Right lobe of liver (tissue), 6 donors: ENCODE results near the gene AMACR. TPM values are rescaled to one million over a fixed set of nuclear protein-coding genes. Genes with fewer than 3 reads are reported as not detected.

Experiments
- ATAC-seq, 4 donors: fragments of 200-7000 bp; cut with Tn5 transposase; one replicate each; pipeline ENCODE4 v1.9.1; 2020; ENCODE audit warnings: mild to moderate bottlenecking in 4 of 4, moderate library complexity in 4 of 4
- DNase-seq, 3 donors: peaks; one replicate each; pipeline ENCODE4 v3.0.0-alpha.2; 2020
- H3K27ac ChIP-seq, 3 donors: fragments of 200-600 bp; one replicate each; pipeline ENCODE4 v1.8.0; 2022
- H3K27me3 ChIP-seq, 2 donors: fragments of 200-600 bp; one replicate each; pipeline ENCODE4 v1.8.0; 2022
- H3K36me3 ChIP-seq, 4 donors: fragments of 200-600 bp; sonication (generic) in 1 of 4; one replicate each; pipeline versions ENCODE4 v1.5.1 to v1.8.0; 2017 to 2022; ENCODE audit warnings: control low read depth in 1 of 4
- H3K4me1 ChIP-seq, 4 donors: fragments of 200-600 bp; sonication (generic) in 1 of 4; one replicate each; pipeline versions ENCODE4 v1.5.1 to v1.8.0; 2017 to 2022; ENCODE audit warnings: control low read depth in 1 of 4
- H3K4me3 ChIP-seq, 3 donors: fragments of 200-600 bp; one replicate each; pipeline ENCODE4 v1.8.0; 2022
- H3K9me3 ChIP-seq, 4 donors: fragments of 200-600 bp; sonication (generic) in 1 of 4; one replicate each; pipeline versions ENCODE4 v1.5.1 to v1.8.0; 2017 to 2022; ENCODE audit warnings: control low read depth in 1 of 4
- POLR2A ChIP-seq: fragments of 450-650 bp; IDR thresholded peaks from one replicate; pipeline ENCODE4 v1.6.1; 2017; ENCODE audit warnings: antibody characterized with exemption, mild to moderate bottlenecking
- WGBS: methylation state at CpG from one replicate; pipeline ENCODE4 v1.1.6; 2018; ENCODE audit warnings: low coverage, low lambda C conversion rate; ENCODE audit not compliant: insufficient coverage; ENCODE audit errors: missing lambda C conversion rate; 5-methylcytosine and 5-hydroxymethylcytosine counted together
- intact Hi-C, 2 donors: fragments of 100-400 bp; cut with DNase I; formaldehyde crosslinking; loops; one replicate each; pipeline versions ENCODE4 v1.11.2 to v1.14.1; 2022
- total RNA-seq, 6 experiments: library from RNA; depleted of rRNA in 2 of 6; stranded (reverse); fragments of >200 nt in 2 of 6; fragmentation: NEBNext Ultra II Directional in 3 of 6; extraction: Animal tissue kit (Norgen Biotek cat#: 25700) in 3 of 6; gene quantifications; one replicate each; pipeline versions ENCODE4 v1.1.0 to v1.2.4, GENCODE V29; 2016 to 2023
- TF ChIP-seq, protein P1 (sequence below), 4 donors: fragments of 200-600 bp in 3 of 4; fragments of 450-650 bp in 1 of 4; IDR thresholded peaks; one replicate each; pipeline versions ENCODE4 v1.5.1 to v1.8.0; 2016 to 2022; ENCODE audit warnings: antibody characterized with exemption in 4 of 4, mild to moderate bottlenecking in 2 of 4
- donor health status: DM: no; HTN: yes; CAD: no.
- donor health status: DM: no; HTN: no; CAD: no.
- donor health status: DM: no; HTN: no; CAD: no.
- donor health status: DM: no; HTN: yes; CAD: no.
- donor health status: DM: no; HTN: yes; CAD: no.

Gene AMACR
- total RNA-seq, 6 experiments from 2014 or later, result 28.7 to 62.4 (median 41.9) TPM

- DNase-seq (no peak), ATAC-seq (peak in 3 of 4 donors; percentile 10 to 38 (median 10))
- Histone ChIP-seq H3K27me3 (no peaks in the 10 kb centered on the region), H3K36me3 (no peaks in the 10 kb centered on the region), H3K4me3 (no peak overlapping the region), H3K4me1 (peaks cover 0 to 43% (median 20%) of the 10 kb centered on the region in 4 donors), H3K9me3 (no peaks in the 10 kb centered on the region), H3K27ac (peak overlapping the region in 1 of 3 donors; percentile 42)
- TF ChIP-seq, protein P1, sequence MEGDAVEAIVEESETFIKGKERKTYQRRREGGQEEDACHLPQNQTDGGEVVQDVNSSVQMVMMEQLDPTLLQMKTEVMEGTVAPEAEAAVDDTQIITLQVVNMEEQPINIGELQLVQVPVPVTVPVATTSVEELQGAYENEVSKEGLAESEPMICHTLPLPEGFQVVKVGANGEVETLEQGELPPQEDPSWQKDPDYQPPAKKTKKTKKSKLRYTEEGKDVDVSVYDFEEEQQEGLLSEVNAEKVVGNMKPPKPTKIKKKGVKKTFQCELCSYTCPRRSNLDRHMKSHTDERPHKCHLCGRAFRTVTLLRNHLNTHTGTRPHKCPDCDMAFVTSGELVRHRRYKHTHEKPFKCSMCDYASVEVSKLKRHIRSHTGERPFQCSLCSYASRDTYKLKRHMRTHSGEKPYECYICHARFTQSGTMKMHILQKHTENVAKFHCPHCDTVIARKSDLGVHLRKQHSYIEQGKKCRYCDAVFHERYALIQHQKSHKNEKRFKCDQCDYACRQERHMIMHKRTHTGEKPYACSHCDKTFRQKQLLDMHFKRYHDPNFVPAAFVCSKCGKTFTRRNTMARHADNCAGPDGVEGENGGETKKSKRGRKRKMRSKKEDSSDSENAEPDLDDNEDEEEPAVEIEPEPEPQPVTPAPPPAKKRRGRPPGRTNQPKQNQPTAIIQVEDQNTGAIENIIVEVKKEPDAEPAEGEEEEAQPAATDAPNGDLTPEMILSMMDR (IDR thresholded peaks at IDR 0.05), result no peak
- no peak for TF ChIP-seq POLR2A
- intact Hi-C loops, result no loop called here
- 36% methylated on average over 1 of the region's 1 CpG for WGBS
These were observed 22.2 kb upstream of the AMACR start for GRCh38 chr5:34030048-34030447.

GRCh38 chr5:34028349-34028748 is 20.5 kb upstream of the AMACR start:
- H3K9me3 ChIP-seq, result no peaks in the 10 kb centered on the region
- no peaks in the 10 kb centered on the region for H3K36me3 ChIP-seq
- no peak overlapping the region for H3K4me3 ChIP-seq
- peaks cover 0 to 30% (median 13%) of the 10 kb centered on the region in 4 donors for H3K4me1 ChIP-seq
- TF ChIP-seq, protein P1 (IDR thresholded peaks at IDR 0.05), result no peak
- no peak for TF ChIP-seq POLR2A
- no peak overlapping the region for H3K27ac ChIP-seq
- intact Hi-C loops, result no loop called here
- H3K27me3 ChIP-seq, result no peaks in the 10 kb centered on the region
- ATAC-seq, result no peak
- 87% methylated on average over 3 of the region's 3 CpGs for WGBS
- no peak for DNase-seq

DNA sequence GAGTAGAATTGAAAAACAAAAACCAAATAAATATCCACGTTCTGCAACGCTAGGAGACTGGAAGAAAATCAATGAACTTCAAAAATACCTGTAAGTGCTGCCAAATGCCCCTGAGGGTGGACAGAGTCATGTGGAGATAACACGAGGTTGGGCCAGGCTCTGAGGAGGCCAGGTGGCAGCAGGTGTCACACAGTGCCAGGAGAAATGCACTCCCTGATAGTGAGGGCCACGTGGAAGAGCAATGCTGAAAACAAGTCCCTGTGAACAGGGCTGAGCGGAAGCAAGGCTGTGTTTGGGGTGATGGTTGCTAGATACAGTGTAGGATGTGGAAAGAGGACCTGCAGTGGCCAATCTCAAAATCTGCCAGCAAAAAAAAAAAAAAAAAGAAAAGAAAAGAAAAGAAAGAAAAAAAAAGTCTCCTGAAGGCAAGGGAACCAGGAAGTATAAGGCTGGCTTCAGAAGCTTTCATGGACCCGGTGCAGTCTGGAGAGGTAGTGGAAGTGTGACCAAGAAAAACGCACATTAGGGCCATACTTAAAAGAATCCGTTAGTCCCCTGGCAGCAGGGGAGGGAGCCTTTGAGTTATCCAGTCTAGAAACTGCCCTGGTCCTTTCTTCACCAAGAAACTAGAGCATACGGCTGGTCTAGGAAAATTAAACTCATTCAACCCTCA is 18.4 kb upstream of the AMACR start:
- no peaks in the 10 kb centered on the region for H3K27me3 ChIP-seq
- DNase-seq (peak; percentile 75 to 91 (median 89)), ATAC-seq (peak; percentile 93 to 99 (median 98))
- 37% methylated on average over 9 of the region's 9 CpGs for WGBS
- H3K36me3 ChIP-seq, result no peaks in the 10 kb centered on the region
- no peak overlapping the region for H3K4me3 ChIP-seq
- no peak for TF ChIP-seq POLR2A
- TF ChIP-seq, protein P1 (IDR thresholded peaks at IDR 0.05), result no peak
- peak overlapping the region in 2 of 3 donors; percentile 58 to 65 for H3K27ac ChIP-seq
- peaks cover 0 to 42% (median 18%) of the 10 kb centered on the region in 4 donors for H3K4me1 ChIP-seq
- intact Hi-C loops, result no loop called here
- H3K9me3 ChIP-seq, result no peaks in the 10 kb centered on the region

- WGBS, result 12% methylated on average over 2 of the region's 2 CpGs
- intact Hi-C loops, result no loop called here
These were observed 14.4 kb upstream of the AMACR start for GRCh38 chr5:34022121-34022705.

More at GRCh38 chr5:34022121-34022705, 14.4 kb upstream of the AMACR start:
- Histone ChIP-seq H3K27ac (peak overlapping the region in 1 of 3 donors; percentile 20), H3K9me3 (no peaks in the 10 kb centered on the region), H3K36me3 (no peaks in the 10 kb centered on the region), H3K4me1 (peaks cover 0 to 37% (median 18%) of the 10 kb centered on the region in 4 donors), H3K27me3 (no peaks in the 10 kb centered on the region), H3K4me3 (no peak overlapping the region)
- TF ChIP-seq, protein P1 (IDR thresholded peaks at IDR 0.05), result no peak
- TF ChIP-seq POLR2A, result no peak
- no peak for ATAC-seq
- DNase-seq, result no peak
